ENCODE results near the gene TRPC4AP.

DNA sequence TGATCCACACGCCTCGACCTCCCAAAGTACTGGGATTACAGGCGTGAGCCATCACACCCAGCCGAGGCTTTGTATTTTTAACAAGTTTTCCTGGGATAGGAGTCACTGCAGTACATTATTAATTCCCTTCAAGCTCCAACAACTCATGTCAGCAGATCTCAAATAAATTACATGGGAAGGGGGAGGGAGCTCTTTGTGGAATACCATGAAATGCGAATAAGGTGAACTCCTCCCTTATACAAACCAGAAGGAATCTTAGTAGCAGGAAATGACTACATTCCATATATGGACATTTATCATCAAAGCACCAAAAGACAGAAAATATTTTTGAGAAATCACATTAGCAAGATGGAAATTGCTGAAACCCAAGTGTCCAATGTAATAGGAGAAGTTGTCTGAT, 139.9 kb downstream of the TRPC4AP start:
- no peak for TF ChIP-seq CTCF (IDR thresholded peaks at IDR 0.05; ENCODE audit: insufficient read depth, low read length, poor library complexity, severe bottlenecking)
- TF ChIP-seq EZH2phosphoT487 (conservative IDR thresholded peaks at IDR 0.05; ENCODE audit: low read length) = no peak

Measured in SU-DHL-6 (cell line).